GM21515 (cell line): ENCODE measurements around the gene CAMTA1.
"Not testable (repeated sequence)": the region's sequence is repeated elsewhere in the genome, so short reads cannot be mapped to it uniquely, and the experiment has no call there.

Experiments used
- ATAC-seq: cut with Tn5 transposase; IDR thresholded peaks from one replicate; pipeline ENCODE4 v1.9.1; 2021; ENCODE audit not compliant: unreplicated experiment

The CAMTA1 gene, protein sequence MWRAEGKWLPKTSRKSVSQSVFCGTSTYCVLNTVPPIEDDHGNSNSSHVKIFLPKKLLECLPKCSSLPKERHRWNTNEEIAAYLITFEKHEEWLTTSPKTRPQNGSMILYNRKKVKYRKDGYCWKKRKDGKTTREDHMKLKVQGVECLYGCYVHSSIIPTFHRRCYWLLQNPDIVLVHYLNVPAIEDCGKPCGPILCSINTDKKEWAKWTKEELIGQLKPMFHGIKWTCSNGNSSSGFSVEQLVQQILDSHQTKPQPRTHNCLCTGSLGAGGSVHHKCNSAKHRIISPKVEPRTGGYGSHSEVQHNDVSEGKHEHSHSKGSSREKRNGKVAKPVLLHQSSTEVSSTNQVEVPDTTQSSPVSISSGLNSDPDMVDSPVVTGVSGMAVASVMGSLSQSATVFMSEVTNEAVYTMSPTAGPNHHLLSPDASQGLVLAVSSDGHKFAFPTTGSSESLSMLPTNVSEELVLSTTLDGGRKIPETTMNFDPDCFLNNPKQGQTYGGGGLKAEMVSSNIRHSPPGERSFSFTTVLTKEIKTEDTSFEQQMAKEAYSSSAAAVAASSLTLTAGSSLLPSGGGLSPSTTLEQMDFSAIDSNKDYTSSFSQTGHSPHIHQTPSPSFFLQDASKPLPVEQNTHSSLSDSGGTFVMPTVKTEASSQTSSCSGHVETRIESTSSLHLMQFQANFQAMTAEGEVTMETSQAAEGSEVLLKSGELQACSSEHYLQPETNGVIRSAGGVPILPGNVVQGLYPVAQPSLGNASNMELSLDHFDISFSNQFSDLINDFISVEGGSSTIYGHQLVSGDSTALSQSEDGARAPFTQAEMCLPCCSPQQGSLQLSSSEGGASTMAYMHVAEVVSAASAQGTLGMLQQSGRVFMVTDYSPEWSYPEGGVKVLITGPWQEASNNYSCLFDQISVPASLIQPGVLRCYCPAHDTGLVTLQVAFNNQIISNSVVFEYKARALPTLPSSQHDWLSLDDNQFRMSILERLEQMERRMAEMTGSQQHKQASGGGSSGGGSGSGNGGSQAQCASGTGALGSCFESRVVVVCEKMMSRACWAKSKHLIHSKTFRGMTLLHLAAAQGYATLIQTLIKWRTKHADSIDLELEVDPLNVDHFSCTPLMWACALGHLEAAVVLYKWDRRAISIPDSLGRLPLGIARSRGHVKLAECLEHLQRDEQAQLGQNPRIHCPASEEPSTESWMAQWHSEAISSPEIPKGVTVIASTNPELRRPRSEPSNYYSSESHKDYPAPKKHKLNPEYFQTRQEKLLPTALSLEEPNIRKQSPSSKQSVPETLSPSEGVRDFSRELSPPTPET (N-terminal part only)

DNA sequence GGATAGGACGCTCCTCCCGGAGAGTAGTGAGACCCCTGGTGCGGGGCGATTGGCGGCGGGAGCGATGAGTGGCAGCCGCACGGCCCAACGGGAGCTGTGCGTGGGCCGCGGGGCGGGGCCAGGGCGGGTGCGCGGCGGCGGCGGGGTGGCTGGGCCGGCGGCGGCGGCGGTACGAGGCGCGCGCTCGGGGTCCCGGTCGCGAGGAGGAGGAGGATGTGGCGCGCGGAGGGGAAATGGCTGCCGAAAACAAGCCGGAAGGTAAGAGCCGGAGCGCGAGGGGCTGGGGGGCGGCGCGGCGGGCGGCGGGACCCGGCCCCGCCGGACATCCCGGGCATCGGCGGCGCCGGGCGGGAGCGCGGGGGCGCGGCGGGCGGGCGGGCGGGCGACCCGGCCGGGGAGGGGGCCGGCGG lies at the start of gene CAMTA1:
TSS of gene CAMTA1 (plus strand) at position 137 of the 410 bp plus-strand sequence. CDS start at position 214, 77 bp downstream.
- no peak for ATAC-seq

DNA sequence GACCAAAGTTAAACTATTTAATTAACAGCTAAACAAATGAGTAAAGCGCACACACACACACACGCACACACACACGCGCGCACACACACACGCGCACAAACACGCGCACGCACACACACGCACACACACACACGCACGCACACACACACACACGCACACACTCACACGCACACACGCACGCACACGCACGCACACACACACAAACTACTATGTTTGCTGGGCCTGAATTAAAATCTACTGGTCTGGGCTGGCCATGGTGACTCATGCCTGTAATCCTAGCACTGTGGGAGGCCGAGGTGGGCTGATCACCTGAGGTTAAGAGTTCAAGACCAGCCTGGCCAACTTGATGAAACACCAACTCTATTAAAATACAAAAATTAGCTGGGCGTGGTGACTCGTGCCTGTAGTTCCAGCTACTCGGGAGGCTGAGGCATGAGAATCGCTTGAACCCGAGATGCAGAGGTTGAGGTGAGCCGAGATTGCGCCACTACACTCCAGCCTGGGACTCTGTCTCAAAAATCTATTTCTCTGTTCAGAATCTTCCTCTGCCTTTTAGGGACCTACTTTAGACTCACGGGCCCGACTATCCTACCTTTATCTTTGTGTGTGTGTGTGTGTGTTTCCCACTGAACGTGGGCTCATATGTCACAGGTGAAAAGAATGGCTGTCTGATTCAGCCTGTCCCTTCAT lies 46.1 kb upstream of the CAMTA1 start:
- no peak for ATAC-seq

DNA sequence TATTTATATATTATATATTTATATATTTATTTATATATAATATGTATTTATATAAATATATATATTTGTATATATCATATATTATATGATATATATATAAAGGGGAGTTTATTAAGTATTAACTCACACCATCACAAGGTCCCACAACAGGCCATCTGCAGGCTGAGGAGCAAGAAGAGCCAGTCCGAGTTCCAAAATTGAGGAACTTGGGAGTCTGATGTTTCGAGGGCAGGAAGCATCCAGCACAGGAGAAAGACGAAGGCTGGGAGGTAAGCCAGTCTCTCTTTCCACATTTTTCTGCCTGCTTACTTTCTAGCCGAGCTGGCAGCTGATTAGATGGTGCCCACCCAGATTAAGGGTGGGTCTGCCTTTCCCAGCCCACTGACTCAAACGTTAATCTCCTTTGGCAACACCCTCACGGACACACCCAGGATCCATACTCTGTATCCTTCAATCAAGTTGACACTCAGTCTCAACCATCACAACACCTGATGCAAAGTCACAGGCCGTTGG lies 42.5 kb upstream of the CAMTA1 start:
- not testable (repeated sequence) for ATAC-seq

DNA sequence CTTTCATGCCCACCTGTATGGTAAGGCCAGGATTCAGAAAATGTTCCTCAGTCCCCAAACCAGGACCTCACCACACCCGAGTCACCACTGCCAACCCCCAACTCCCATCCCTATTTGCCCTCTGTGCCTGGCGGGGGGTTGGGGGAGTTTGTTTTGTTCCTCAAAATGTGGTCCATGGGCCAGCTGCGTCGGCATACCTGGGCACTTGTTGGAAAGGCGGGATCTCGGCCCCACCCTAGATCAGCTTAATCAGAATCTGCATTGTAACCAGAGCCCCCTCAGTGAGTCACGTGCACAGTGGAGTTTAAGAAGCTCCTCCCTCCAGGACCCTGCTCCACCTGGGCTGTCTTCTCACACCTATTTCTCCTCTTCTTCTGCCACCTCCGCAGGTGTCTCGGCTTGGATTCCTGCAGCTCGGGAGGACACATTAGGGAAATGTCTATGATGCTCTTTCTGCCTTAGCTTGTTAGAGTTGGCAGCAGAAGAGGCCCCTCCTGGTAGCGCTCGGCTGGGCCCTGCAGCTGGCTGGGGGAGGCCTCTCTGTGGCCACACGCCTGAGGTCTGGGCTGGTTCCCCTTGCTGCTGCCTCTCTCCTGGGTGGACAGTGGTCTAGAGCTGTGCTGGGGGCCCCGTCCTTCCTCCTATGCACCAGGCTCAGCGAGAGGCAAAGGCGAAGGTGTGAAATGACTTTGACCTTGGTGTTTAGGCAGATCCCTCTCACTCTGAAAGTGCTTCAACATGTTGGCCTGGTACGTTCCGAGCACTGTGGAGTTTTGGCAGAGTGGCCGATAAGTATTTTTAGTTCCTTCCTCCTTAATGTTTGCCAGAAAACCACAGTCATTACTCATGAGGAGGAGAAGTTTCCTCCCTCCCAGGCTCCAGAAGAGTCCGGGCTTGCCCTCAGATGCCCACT lies 41.8 kb upstream of the CAMTA1 start:
- ATAC-seq = no peak

DNA sequence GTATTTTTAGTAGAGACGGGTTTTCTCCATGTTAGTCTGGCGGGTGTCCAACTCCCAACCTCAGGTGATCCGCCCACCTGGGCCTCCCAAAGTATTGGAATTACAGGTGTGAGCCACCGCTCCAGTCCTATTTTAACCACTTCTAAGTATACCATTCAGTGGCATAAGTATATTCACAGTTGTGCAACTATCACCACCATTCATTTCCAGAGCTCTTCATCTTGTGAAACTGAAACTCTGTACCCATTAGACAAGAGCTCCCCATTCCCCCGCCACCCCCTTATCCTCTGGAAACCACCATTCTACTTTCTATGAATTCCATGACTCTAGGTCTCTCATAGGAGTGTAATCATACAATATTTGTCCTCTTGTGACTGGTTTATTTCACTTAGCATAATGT lies 40.2 kb upstream of the CAMTA1 start:
- no peak for ATAC-seq

DNA sequence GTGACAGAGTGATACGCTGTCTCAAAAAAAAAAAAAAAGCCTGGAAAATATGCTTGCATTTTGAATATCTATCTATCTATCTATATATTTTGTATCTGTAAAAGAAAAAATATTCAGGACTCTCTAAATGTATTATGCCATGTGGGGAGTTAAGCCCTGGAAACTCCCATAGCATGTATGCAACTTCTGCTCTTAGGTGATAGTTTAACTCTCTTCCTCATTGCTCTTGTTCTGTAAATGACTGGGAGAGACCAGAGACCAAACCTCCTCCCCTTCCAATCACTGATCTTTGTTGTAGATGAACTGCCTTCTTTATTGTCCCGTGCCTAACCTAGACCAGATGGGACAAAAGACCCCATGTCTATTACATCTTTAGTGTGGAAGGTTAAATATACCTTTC lies 37.6 kb upstream of the CAMTA1 start:
- ATAC-seq = no peak

DNA sequence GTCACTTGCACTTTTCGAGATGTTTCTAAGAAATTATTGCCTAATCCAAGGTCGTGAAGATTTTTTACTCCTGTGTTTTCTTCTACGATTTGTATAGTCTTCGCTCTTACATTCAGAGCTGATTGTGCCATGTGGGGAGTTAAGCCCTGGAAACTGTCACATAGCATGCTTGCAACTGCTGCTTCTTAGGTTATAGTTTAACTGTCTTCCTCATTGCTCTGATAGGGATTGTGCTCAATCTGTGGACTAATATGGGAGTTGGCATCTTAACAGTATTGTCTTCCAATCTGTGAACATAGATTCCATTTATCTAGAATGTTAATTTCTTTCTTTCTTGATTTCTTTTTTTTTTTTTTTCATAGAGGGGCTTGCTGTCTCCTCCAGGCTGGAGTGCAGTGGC lies 34.8 kb upstream of the CAMTA1 start:
- ATAC-seq = no peak

DNA sequence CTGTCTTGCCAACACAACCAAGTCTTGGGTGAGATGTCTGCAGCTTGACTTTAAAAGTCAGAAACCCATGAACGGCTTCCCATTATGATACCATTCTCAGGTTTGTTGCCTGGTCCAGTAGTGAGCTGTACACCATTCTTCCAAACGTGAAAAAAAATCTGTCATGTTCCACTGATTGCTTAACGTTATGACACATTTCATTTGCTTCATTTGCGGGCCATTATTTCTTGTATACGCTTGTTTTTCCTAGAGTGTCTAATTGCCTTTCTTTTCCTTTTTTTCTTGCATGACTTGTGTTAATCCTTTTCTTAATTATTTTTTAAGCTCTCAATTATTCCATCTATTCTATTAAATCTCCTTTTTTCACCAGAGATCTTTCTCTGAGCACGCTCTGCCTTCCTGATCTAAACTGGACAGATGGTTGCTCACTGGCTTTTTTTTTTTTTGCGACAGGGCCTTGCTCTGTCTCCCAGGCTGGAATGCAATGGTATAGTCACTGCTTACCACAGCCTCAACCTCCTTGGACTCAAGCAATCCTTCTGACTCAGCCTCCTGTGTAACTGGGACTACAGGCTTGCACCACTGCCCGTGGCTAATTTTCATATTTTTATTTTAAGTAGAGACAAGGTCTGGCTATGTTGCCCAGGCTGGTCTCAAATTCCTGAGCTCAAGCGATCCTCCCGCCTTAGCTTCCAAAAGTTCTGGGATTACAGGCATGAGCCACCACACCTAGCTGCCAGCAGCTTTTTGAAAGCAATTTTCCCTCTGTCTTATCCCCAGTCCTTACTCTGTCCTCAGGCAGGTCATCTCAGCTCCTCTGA lies 31.7 kb upstream of the CAMTA1 start:
- no peak for ATAC-seq

DNA sequence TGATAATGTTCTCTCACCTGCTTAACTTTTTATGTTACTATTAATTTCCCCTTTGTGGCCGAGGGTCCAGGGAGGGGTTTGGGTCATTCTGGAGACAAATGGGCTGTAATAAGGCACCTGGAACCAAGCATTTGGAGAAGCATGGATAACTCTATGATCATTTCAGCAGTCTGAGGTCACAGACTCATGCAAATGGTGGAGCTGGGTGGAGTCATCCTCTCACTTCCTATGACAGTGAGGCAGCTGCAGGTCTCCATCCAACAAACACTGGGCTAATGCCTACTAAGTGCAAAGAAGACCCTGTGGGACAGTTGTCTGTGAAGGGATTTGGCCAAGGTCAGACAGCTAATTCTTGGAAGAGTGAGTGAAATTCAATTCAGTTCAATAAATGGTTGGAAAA lies 28.8 kb upstream of the CAMTA1 start:
- ATAC-seq = no peak

DNA sequence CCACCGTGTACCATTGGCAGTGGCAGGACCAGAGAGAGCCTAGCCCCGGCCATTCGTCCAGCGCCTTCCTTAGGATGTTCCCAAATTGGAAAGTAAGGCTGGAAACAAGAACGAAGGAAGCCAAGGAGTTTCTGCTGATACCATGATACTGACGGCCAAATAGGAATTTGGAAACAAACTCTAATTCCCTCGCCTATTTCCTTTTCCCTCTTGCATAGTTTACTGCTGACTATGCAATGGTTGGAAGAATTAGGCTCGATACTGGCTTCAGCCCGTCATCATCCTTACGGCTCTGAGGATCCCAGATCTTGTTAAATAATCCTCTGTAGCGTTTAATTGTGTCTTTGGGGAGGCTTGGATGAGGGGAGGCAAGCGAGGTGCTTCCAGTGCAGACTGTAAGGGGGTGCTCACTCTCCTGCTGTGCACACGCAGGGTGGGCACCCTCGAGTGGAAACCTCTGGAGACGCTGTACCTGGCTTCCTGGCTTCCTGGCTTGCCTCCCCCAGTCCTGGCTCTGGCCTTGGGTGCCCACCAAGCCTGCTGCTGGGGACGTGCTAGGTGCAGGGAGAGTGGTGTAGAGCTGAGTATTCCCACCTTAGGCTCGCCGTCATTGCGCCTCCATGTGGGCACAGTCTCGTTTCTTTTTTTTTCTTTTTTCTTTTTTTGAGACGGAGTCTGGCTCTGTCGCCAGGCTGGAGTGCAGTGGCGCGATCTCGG lies 27.4 kb upstream of the CAMTA1 start:
- ATAC-seq = no peak

DNA sequence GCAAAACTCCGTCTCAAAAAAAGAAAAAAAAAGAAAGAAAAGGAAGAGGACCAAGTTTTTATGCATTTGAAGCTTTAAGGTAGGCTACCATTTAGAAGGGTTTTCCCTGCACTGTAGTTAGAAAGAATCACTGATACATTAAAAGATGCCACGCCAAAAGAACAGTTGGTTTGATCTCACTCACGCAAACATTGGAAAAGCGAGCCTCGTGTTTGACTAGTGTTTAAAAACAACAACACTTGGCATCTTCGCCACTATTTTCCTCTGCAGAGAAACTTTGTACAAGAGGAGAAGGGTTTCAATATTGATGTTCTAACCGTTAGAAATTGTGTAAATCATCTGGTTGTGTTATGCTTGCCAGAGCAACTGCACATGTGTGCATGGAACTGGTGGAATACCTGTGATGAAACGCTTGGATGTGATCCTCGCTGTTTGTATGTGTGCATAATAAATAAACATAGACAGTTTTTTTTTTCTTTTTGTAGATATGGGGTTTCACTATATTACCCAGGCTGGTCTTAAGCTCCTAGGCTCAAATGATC lies 24.0 kb upstream of the CAMTA1 start:
- no peak for ATAC-seq

DNA sequence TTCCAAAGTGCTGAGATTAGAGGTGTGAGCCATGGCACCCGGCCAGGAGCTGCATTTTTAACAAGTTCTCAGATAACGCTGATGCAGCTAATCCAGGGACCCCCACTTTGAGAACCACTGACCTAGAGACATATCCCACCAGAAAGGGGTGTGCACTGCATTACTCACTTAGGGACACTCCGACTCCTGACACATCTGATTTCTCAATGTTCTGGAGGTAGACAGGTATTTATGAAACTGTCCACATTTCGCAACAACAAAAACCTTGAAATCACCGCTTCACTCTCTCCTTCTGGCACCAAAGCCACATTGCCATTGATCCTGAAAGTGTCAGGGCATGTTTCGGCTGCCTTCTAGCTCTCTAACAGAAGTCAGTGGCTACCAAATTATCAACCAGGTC lies 23.2 kb upstream of the CAMTA1 start:
- ATAC-seq = no peak

DNA sequence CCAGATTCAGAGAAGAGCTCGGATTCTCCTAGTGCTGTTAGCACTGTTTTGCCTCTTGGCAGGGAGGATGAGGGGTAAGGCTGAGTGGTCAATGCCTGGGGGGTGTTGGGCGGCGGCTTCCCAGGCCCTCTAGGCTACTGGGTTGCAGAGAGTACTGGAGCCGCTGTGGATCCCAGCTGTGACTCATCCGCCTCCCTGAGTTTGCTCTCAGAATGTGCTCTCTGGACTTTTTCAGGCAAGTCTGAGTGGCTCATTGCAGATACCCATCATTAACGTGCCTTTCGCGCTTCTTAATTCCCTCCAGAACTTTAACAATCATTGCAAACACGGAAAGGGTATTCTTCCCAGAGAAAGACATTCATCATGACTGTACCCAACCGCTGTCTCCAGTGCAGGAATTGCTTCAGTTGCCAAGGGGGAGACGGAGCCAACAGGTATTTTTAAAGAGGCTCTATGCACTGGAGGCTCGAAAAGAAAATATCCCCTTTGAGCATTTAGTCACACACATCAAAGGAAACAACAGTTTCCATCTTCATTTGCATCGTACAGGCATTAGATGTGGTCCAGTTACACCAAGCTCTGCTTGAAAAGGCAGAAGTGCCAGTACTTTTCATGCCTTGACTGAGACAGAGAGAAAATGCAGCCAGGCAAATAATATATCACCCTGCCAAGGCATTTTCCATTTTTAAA lies 14.4 kb upstream of the CAMTA1 start:
- no peak for ATAC-seq

DNA sequence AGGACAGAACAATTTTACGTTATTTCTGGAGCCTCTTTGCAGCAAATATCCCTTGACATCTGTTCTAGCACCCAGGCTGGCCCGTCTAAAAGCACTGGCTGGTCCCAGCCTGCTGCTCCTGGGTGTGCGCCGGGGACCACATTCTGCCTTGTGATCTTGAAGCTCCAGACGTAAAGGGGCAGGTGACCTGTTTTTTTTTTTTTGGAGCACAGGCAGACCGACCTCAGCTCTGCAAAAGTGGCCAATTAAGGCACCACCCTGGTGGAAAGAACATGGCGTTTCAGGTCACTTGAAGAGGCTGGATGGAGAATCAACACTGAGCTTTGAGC lies 13.8 kb upstream of the CAMTA1 start:
- ATAC-seq = no peak

DNA sequence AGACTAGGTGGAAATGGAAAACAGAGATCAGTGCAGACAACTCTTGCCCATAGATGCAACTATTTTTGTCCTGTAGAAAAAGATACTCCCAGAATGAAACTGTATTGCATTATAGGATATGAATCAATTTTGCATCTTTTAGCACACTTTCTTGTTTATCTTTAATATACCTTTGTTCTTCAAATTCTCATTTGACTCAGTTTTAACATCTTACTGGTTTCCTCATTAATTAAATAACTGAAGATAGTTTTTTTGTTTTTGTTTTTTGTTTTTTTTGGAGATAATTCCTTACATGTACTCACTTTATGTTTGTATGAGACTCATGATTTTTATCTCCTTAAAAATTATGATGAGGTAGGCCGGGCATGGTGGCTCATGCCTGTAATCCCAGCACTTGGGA lies 10.9 kb upstream of the CAMTA1 start:
- ATAC-seq = no peak

DNA sequence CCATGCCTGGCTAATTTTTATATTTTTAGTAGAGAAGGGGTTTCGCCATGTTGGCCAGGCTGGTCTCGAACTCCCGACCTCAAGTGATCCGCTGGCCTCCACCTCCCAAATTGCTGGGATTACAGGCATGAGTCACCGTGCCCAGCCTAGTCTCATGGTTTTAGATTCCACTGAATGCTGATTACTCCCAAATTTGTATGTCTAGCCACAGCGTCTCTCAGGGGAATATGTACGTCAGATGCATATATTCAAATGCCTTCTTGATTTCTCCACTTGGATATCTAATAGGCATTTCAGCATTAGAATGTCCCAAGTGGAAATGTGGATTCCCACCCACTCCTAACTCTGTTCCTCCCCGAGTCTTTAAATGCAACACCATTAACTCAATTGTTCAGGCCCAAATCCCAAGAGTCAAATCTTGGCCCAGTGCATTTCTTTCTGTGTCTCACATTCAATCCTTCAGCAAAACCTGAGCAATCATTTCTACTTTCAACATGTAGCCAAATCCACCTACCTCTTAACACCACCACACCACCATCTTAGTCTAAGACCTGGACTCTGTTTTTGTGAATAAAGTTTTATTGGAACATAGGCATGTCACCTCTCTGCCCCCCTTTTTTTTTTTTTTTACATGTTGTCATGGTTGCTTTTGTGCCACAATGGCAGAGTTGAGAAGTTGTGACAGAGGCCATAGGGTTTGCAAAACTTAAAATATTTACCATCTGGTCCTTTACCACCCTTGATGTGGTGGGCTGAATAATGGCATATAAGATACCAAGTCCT lies 9.8 kb upstream of the CAMTA1 start:
- no peak for ATAC-seq
